Suppressor macrophage (primary cell): ENCODE results near the gene ZPR1.
A peak's percentile ranks its signal among the peaks of the same experiment; 100 is the strongest.

ENCODE experiments used
- DNase-seq, 4 experiments: peaks; one replicate each; pipeline ENCODE4 v3.0.0-alpha.2; 2020 to 2022

ZPR1 gene

DNA sequence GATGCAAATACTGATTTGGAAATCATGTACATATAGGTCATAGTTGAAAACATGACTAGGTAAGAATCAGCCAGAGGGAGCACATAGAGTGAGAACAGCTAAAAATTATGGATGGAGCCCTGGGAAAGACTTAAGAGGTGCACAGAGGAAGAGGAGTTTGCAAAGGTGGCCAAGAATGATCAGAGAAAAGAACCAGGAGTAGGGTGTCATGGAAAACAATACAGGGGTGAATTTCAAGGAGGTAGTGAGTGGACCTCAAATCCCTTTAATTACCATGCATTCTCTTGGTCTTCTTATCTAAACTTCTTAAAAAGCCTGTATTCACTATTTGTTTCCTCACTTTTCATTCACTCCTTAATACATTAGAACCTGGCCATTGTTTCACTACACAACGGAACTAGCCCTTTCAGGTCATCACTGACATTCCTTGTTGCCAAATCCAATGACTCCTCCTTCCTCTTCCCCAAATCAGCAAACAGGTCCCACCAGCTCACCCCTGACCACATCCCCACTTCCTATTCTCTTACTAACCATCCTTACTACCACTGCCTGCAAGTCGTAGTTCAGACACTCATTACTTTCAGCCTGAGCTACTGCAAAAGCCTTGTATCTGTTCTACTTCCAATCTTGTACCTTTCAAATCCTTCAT lies 37.6 kb downstream of the ZPR1 start:
- peak; percentile 21 to 45 (median 38) for DNase-seq

DNA sequence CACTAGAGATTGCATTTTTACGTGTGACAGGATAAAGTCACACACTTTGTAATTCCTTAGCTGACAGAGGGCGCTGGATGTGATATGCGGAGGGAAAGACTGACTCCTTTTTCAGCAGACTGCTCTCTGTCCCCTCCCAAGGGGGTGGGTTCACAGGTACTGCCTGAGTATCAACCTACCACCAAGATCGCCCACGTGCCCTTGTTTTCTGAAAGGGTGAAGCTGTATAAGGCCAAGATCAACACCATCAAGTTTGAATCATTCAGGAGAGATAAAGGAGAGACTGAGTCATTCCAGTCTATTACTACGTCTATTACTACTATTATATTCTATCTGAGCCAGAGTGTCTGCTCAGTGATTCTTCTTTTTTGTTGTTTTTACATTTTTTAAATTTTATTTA lies 45.7 kb downstream of the ZPR1 start:
- DNase-seq: no peak

DNA sequence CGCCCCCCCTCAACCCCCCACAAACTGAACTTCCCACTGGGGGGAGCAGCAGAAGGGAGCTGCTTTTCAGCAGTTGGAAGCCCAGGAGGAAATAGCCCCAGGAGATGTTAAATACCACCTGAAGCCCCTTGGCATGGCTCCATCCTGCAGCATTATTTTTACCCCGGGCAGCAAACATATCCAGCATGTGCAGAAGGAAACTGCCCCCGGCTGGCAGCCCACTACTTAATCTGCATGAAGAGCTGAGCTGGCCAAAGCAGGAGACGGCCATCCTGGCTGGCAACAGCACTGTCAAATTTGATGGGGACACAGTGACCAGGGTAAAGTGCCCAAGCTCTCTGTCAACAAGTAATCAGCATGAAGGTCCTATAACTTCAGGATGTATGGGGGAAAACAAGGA lies 47.1 kb downstream of the ZPR1 start:
- DNase-seq: no peak

DNA sequence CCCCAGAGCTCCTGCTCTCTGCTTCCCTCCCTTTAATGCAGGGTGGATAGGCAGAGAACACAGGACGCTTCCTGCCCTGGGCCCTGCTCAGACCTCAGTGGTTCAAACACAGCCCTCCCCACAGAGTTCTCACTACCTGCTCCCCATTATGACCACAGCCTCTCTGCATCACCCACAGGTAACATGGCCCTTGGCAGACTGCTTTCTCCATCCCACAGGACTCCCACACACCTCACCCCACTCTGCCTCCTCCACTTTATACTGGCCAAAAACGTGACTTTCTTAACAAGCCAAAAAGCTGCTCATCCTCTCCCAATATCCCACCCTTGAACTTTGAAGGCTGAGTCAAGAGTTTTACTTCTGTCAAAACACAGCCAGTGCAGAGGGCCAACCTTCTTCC lies 48.8 kb downstream of the ZPR1 start:
- DNase-seq: no peak

DNA sequence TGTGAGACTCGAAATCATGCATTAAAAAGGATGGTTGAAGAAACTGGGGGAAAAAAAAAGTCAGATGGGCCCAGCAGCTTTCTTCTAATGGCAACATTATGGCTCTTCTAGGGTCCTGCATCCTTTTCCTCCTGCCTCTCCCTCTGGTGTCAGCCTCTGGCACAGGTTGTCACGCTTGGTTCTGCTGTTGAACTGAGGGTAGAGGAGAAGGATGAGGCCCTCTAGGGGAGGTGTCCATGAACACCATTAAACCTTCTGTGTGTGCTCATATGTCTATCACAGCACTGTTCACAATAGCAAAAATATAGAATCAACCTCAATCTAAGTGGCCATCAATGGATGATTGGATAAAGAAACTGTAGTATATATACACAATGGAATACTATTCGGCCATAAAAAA lies 51.1 kb downstream of the ZPR1 start:
- DNase-seq: peak in 2 of 4 experiments; percentile 11 to 13

DNA sequence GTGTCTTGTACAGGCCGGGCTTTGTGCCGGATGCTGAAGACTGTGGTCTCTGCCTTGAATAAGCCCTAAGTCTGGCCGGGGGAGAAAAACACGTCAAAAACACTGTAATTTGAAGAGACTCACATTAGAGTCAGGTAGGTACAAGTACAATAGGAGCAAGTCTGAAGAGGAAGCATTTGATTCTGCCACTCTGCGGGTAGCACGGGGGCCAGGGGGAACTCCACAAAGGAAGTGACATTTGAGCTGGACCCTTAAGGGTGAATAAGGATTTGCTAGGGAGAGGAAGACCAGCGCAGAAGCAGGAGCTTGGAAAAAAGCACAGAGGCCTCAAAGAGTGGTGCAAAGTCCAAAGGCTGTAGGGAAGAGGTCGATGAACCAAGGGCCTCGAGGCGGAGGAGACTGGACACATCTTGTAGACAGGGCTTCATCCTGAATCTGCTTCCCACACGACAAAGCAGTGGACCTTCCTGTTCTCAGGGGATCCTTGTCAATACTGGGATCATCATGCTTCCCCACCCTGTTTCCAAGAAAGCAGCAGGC lies 53.8 kb downstream of the ZPR1 start:
- DNase-seq: peak; percentile 31 to 62 (median 52)

DNA sequence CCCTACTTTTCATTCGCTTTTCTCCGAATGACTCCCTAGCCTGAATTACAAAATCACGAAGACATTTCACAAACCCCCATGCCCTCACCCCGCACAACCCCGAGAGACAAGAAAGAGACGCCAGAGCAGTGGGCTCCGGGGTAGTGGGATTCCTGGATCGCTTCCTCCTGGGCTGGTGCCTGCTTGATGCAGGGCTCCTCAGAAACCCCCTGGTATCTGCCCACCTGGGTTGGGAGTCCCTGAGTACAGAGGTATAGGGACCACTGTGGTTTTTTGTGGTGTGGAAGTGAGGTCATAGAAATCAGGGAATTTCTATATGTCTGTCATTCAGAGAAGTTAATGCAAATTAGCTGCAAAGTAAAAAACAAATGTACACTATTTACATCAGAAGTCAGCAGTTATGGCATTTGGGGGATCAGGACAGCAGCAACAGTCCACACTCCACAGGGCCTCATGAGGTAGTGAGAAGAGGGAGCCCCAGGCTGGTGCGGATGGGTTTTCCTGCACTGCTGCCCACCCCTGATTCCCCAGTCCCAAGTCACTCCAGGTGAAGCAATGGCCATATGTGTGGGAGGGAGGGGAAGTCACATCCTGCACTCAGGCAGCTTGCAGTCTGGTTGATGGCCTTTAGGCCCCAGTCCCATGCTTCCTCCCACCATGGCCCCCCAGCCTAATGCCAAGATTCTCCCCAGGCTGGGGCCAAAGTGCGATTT lies 54.6 kb downstream of the ZPR1 start:
- no peak for DNase-seq

DNA sequence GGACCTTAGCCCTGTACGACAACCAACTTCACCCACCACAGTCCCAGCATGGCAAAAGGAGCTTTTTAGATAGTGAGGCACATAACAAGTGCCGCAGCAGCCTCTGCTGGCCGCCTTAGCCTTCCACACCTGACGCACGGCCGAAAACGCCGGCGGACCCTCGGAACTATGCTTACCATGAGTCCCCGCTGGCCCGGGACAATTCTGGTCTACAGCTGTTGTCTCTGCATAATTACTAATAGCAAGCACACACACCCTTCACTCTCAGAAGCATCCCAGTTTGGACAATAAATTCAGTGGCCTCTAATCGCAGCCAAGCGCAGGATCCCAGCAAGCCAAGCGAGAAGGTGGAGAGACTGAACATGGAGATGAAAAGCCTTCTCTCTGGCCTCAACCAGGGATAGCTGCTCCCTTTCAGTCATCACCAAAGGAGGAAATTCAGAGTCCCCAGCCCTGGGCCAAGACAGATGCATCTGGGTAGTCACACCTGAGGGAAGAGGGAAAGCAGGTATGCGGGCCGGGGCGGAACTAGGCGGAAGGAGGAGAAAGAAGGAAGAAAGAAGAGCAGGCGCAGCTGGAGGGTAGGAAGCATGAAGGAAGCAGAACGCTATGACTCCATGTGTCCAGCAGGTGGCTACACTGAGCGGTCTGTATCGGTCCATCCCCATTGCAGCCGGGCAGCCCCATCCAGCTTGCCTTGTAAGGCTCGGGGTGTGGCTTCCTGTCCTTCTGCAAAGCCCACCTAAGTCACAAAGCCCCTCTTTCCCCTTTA lies 55.4 kb downstream of the ZPR1 start:
- peak; percentile 70 to 82 (median 76) for DNase-seq

DNA sequence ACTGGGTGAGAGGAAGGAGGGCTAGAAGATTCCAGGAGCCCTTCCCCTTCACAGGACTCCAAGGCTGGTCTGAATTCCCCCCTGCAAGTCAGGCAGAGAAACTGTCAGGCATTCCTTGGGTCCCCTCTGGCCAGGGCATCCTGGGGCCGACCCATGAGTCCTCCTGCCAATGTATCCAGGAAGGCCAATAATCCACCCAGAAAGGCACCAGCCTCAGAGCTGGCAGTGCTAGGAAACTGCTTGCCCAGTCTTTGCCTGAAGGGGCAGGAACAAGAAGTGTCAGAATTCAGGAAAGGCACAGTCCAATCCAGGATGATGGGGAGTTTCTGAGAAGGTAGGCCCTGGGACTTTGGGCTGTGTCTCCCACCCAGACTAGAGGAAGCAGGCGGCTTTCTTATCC lies 56.0 kb downstream of the ZPR1 start:
- no peak for DNase-seq

DNA sequence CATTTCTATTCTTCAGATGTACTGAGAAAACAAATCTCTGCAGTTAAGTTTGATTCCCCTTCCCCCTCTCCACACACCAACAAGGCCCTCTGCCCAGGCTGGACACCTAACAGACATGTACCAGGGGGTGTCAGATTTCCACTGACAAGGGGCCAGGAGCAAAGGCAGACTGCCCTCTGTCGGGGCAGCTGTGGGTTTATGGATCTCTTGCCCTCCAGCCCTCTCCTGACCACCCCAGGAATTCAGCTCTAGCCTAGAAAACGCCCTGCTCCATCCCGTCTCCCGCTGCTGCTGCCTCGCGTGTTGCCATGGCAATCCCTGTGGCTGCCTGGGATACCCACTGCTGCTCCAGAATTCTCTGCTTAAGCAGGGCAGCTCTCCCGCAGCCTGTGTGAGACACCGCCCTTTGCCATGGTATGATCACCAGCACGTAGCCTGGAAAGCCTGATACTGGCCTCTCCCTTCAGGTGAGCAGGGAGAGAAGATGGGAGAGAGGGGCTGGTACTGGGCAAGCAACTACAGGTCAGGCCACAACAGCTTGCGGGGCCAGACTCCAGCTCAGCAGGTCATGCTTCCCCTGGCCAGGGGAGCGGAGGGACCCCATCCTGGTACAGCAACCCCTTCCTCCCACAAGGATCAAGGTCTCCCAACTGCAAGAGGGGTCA lies 56.6 kb downstream of the ZPR1 start:
- no peak for DNase-seq

DNA sequence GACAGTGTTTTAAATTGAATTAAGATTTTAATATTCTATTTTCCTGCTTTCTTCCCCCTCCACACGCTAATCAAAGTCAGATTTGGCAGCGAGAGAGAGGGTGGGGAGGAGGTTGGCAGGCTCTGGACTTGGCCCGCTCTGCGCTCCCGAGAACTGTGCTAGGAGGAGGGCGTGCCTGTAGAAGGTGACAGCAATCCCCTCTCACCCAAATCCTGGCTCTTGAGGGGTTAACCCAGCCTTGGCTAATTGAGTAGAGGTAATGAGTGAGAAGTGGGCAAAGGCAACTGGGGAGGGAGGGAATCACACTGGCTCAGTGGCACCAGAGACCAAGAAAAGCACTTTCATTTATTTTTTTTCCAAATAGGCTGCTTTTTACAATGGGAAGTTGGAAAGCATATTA lies 57.2 kb downstream of the ZPR1 start:
- no peak for DNase-seq

DNA sequence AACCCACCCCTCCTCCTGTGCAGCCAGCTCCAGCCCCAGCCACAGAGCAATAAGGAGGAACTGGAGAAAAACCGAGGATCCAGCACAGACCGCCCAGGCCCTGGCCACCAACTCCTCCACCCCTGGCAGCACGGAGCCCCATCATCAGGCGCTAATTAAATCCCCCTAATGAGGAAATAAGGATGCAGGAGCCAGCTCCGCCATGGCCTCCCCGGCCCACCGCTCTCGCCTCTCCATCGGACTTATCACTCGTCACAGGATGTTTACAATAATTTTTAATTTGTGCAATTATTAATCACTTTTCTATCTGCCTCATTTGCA lies 57.6 kb downstream of the ZPR1 start:
- DNase-seq: no peak

DNA sequence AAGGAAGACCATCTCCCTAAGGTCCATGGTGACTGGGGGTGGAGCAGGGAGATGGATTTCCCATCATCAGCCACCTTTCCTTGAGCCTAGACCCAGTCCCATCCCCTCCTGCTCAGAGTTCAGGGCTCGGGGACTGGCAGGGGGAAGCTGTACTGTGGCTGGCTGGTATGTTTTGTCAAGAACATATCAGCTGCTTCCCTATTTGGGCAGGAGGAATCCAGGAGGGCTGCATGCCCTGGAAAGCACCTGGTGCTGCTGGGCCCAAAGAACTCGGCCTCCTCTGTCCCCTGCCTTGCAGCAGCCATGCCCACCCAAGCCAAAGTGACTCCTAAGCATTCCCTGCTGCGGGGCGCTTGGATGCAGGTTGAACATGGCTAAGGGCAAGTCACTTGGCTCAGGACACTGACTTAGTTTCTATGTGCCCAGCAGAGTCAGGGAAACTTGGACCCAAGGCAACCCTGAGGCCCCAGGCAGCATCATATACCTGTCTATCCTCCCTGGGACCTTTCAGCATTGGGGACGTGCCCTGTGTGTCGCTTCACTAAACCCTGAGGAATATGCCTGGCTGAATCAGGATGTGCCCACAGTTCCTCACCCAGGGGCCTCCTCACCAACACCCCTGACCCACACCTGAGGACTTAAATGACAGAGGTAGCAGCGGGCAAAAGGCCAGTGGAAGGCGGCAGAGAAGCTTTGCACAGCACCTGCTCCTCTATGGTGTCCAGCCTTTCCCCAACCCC lies 58.2 kb downstream of the ZPR1 start:
- DNase-seq: no peak

DNA sequence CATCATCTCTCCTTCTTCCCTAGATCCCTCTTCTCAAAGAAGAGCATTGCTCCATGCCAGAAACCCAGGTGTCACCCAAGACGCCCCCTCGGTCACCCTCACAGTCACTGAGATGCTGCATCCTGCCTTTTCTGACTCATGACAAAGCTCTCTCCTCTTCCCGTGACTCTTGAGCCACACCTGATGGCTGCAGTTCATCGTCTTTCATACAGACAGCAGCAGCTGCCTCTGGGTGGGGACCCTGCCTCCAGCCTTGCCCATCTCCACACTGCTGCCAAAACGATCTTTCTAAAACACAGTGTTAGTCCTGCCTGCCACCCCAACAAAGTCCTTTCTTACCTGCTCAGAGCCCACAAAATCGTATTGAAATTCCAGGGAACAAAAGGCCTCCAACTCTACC lies 59.8 kb downstream of the ZPR1 start:
- no peak for DNase-seq

DNA sequence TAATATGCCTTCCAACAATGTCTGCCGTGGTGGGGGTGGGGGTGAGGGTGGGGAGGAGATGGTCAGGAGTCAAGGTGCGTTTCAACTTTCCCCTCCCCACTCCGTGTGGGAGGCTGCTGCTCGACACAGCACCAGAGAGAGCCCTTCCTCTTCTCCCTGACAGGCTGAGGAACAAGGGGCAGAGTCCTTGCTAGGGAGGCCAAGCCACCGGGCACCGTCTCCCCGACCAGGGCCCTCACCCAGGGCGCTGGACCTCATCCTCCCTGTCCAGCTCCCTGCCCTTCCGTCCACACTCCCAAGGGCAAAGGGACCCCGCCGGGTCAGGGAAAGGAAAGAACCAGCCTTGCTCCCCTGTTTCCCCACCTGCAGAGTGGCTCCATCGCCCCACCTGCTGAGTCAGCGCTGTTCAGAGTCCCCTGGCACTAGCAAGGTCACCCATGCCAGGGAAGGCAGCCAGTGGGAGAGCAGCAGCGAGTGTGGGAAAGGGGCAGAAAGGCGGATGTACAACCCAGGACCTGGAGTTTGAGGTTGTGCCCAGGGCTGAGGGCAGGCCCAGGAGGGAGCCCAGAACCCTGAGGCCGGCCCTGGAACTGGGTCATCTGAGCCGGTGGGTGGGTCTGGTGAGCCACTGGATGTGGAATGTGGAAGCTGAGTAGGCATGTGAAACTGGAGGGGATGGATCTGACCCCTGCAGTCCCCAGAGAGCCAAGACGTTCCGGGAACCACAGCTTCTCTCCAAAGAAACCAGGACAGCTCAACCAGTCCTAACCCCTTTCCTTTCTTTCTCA lies 62.2 kb downstream of the ZPR1 start:
- DNase-seq: no peak

DNA sequence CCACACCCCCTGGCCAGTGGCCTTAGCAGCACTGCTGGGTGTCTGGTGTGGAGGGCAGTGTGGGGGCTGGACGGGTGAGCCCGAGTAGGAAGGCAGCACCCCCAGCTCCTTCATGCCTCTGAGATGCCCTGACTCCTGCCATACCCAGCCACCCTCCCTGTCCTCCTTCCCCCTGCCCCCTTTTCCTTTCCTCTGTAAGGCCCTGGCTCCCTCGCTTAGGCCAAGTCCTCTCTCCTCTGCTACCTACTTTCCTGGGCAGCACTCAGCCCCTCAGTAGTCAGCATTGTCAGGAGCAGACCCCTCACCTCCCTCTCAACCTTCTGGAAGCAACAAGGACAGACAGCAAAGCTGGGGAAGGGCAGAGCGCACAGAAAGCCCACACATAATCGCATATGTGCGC lies 63.0 kb downstream of the ZPR1 start:
- no peak for DNase-seq
